Measurements from ENCODE around the gene RNF103. TPM values are rescaled to one million over a fixed set of nuclear protein-coding genes. Genes with fewer than 3 reads are reported as not detected.

RNF103 gene
- total and polyA plus RNA-seq, 2 of the 13 experiments (the other 11 are each of a cell fraction or from before 2014, with no cell fraction given) = 19.8 to 21.1 TPM

DNA sequence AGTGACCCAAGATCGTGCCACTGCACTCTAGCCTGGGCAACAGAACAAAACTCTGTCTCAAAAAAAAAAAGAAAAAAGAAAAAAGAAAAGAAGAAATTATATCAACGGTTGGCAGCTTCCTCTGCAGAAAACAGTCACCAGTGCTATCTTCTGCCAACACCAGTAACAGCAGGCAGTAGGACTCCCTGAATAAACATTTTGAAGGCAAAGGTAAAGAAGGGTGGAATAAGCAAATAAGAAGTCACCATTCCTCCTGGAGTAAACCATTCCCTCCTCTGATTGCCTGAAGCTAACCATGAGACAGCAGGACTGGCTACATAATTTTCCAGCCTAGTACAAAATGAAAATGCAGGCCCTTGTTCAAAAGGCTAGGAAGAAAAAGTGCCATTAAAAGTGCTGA, 9.0 kb upstream of the RNF103 start (continued):
- no peak for TF ChIP-seq CENPT (CRISPR knock-in tag; IDR thresholded peaks at IDR 0.05; ENCODE audit: low read depth)
- TF ChIP-seq THYN1 (CRISPR knock-in tag; IDR thresholded peaks at IDR 0.05; ENCODE audit: borderline replicate concordance, low read depth) = no peak
- TF ChIP-seq HOXA5 (CRISPR knock-in tag; IDR thresholded peaks at IDR 0.05) = no peak
- TF ChIP-seq, protein P1, sequence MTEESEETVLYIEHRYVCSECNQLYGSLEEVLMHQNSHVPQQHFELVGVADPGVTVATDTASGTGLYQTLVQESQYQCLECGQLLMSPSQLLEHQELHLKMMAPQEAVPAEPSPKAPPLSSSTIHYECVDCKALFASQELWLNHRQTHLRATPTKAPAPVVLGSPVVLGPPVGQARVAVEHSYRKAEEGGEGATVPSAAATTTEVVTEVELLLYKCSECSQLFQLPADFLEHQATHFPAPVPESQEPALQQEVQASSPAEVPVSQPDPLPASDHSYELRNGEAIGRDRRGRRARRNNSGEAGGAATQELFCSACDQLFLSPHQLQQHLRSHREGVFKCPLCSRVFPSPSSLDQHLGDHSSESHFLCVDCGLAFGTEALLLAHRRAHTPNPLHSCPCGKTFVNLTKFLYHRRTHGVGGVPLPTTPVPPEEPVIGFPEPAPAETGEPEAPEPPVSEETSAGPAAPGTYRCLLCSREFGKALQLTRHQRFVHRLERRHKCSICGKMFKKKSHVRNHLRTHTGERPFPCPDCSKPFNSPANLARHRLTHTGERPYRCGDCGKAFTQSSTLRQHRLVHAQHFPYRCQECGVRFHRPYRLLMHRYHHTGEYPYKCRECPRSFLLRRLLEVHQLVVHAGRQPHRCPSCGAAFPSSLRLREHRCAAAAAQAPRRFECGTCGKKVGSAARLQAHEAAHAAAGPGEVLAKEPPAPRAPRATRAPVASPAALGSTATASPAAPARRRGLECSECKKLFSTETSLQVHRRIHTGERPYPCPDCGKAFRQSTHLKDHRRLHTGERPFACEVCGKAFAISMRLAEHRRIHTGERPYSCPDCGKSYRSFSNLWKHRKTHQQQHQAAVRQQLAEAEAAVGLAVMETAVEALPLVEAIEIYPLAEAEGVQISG (CRISPR knock-in tag; IDR thresholded peaks at IDR 0.05) = no peak

DNA sequence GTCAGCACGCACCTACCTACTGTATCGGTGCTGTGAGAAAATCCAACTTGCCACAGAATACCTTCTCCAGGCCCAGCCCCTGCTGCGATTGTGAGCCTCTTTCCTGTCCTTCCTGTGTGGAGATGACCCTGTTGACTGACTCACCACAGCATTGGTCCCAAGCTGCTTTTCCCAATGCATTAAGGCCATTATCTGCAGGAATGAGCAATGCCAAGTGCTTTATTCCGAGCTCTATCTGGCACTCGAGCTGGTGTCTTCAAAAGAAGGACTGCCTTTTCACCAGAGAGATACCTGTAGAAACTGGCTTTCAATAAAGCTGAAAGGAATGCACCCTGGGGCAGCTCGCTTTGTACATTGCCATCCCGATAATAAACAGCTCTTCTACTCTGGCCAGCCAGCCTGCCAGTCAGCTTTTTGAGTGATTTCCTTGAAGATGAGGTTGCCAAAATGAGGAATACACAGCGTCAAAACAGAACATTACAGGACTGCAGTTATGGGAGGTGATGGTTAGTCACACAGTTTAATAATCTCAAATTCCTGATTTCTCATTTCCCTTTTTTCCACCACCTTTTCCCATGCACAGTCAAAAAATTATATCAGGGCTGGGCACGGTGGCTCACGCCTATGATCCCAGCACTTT, 8.3 kb upstream of the RNF103 start:
- H3K4me1 ChIP-seq (ENCODE audit: insufficient read depth, low read length) = peaks cover 88% of the 10 kb centered on the region
- H3K27me3 ChIP-seq (ENCODE audit: control insufficient read depth in 1 of 2, insufficient read depth in 2 of 2, low read length in 2 of 2) = no peaks in the 10 kb centered on the region
- H3K9me3 ChIP-seq (ENCODE audit: low read length) = no peaks in the 10 kb centered on the region
- ChIA-PET POLR2A (interaction anchor here (1.0 to 2.6 kb wide), 7 partner anchors 9 to 191 kb away, joined by 3 to 14 read pairs (median 5); no protein-coding TSS in a partner anchor), CTCF (ENCODE audit: low intra/inter-chr PET ratio, low total read pairs) (no interaction called here)
- WGBS (ENCODE audit: low lambda C conversion rate) = 46% methylated on average over 10 of the region's 10 CpGs
- H2AFZ ChIP-seq (ENCODE audit: low read length) = peak overlapping the region; percentile 94
- peak overlapping the region; percentile 67 for H3K27ac ChIP-seq (ENCODE audit: extremely low read length, insufficient read depth, low read length)
- H3K36me3 ChIP-seq (replicated peaks in 1 of 2; ENCODE audit: control insufficient read depth in 1 of 2, insufficient read depth in 2 of 2, low read length in 2 of 2) = no peaks in the 10 kb centered on the region
- no peaks in the 10 kb centered on the region for H3K79me2 ChIP-seq (ENCODE audit: insufficient read depth, low read length)
- intact Hi-C loops (cut with micrococcal nuclease; ENCODE audit: unreplicated experiment) = no loop called here
- H3K4me3 ChIP-seq (replicated peaks in 1 of 3; ENCODE audit: insufficient read depth in 1 of 3, low read depth in 2 of 3, low read length in 3 of 3) = peak overlapping the region; percentile 13 to 51 (median 43)
- no TSS peak for BruUV-seq (replicated peaks)
- peak overlapping the region; percentile 81 for H3K4me2 ChIP-seq (ENCODE audit: low read depth, low read length)
- FAIRE-seq (no peak), ATAC-seq (peak; percentile 67), DNase-seq (ENCODE audit: low spot score) (peak; percentile 55)
- in situ Hi-C loops (cut with HindIII; ENCODE audit: extremely low pct_ligation_motif_present, low pct_unique_long_range_greater_than_20kb) = no loop called here
- peak overlapping the region; percentile 55 for H3K9ac ChIP-seq (ENCODE audit: insufficient read depth, low read depth, low read length)
- H4K20me1 ChIP-seq (ENCODE audit: insufficient read depth, low read length) = no peaks in the 10 kb centered on the region
- TF ChIP-seq MBD4 (IDR thresholded peaks at IDR 0.05; ENCODE audit: borderline replicate concordance, low read length) (no peak), HES4 (CRISPR knock-in tag; IDR thresholded peaks at IDR 0.05; ENCODE audit: borderline replicate concordance) (no peak), NFATC3 (CRISPR knock-in tag; IDR thresholded peaks at IDR 0.05) (no peak), ZBTB7B (CRISPR knock-in tag; IDR thresholded peaks at IDR 0.05) (0 out of 2 replicates have a peak, but pooled peaks have one; percentile 55), SALL1 (CRISPR knock-in tag; IDR thresholded peaks at IDR 0.05) (no peak; the same call in 1 of the 2 replicates), ZNF644 (CRISPR knock-in tag; IDR thresholded peaks at IDR 0.05; ENCODE audit: low read depth) (peak; percentile 76), YEATS2 (CRISPR knock-in tag; IDR thresholded peaks at IDR 0.05; ENCODE audit: borderline replicate concordance) (0 out of 2 replicates have a peak, but pooled peaks have one; percentile 33), RARA (CRISPR knock-in tag; IDR thresholded peaks at IDR 0.05) (peak; percentile 29), ELF1 (CRISPR knock-in tag; IDR thresholded peaks at IDR 0.05) (peak; percentile 28; the same call in 1 of the 2 replicates), ZNF12 (CRISPR knock-in tag; IDR thresholded peaks at IDR 0.05) (0 out of 2 replicates have a peak, but pooled peaks have one; percentile 24), ZNF484 (CRISPR knock-in tag; IDR thresholded peaks at IDR 0.05; ENCODE audit: borderline replicate concordance, low read depth) (no peak), FOSL2 (CRISPR knock-in tag; IDR thresholded peaks at IDR 0.05) (peak; percentile 75), PHF21A (CRISPR knock-in tag; IDR thresholded peaks at IDR 0.05) (peak; percentile 36; the same call in 1 of the 2 replicates)
- TF ChIP-seq, protein P2, sequence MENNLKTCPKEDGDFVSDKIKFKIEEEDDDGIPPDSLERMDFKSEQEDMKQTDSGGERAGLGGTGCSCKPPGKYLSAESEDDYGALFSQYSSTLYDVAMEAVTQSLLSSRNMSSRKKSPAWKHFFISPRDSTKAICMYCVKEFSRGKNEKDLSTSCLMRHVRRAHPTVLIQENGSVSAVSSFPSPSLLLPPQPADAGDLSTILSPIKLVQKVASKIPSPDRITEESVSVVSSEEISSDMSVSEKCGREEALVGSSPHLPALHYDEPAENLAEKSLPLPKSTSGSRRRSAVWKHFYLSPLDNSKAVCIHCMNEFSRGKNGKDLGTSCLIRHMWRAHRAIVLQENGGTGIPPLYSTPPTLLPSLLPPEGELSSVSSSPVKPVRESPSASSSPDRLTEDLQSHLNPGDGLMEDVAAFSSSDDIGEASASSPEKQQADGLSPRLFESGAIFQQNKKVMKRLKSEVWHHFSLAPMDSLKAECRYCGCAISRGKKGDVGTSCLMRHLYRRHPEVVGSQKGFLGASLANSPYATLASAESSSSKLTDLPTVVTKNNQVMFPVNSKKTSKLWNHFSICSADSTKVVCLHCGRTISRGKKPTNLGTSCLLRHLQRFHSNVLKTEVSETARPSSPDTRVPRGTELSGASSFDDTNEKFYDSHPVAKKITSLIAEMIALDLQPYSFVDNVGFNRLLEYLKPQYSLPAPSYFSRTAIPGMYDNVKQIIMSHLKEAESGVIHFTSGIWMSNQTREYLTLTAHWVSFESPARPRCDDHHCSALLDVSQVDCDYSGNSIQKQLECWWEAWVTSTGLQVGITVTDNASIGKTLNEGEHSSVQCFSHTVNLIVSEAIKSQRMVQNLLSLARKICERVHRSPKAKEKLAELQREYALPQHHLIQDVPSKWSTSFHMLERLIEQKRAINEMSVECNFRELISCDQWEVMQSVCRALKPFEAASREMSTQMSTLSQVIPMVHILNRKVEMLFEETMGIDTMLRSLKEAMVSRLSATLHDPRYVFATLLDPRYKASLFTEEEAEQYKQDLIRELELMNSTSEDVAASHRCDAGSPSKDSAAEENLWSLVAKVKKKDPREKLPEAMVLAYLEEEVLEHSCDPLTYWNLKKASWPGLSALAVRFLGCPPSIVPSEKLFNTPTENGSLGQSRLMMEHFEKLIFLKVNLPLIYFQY (CRISPR knock-in tag; IDR thresholded peaks at IDR 0.05; ENCODE audit: borderline replicate concordance) = no peak

Data from HepG2 (cell line).